Measurements from ENCODE around the gene CCSER2.

The CCSER2 gene

DNA sequence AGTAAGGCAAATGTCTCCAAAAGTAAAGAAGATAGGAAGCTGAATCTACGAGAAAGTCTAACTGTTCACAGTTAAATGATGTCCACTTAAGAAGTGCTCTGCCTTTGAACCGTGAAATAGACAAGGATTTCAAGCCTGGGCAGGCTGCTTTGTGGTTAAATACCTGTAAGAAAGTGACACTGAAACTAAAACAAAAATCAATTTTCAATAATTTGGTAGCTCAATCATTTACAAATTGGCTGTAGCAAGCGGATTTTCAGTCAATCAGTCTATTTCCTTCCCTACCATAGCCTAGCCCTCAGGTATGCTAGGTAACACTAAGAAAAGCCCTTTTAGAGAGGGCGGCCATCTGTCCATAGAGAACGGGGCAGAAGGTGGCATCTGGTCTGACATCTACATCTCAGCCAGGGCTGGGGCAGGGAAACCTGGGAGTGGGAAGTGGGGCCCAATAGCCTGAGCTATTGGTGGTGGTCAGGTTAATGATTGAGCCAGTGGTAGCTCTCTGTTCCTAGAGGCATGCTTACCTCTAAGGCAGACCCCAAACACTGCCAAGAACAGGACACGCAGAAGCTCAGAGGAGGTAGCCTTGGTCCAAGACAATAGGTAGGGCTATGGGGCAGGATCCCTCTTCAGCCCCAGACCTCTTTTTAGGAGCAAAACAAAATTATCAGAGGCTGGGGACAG is 223.2 kb downstream of the CCSER2 start:
- DNase-seq: no peak

DNA sequence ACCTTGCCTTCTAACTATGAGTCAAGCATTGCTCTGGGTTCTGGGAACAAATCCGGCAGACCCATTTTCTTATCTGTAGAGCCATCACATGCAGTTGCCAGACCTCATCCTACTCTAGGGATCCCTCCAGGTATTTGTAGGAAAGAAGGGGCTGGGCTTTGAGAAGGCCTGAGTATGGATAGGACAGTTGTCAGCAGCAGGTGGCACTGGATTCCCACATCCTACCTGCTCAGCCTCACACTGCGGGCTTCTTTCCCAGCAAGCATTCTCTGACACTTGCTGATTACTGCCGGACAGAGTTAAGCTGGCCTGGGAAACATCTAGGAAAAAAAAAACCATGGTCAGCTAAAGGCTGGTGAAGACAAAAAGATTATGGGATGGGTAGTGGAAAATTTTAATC is 224.1 kb downstream of the CCSER2 start:
- no peak for DNase-seq

DNA sequence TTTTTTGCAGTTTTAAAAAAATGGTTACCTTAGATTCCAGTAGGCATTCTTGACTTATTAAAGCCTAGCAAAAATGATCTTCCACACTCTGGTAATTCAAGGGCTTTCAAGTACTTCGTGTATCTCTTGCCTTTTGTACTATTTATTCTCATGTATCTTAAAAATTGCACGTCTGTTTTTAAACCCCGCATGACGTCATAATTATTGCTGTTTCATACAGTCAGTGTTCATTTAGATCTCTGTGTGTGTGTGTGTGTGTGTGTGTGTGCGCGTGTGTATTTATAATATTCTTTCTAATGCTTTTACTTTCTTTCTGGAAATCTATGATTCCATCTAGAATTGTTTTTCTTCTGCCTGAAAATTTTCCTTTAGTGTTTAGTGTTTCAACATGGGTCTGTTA is 234.2 kb downstream of the CCSER2 start:
- no peak for DNase-seq

DNA sequence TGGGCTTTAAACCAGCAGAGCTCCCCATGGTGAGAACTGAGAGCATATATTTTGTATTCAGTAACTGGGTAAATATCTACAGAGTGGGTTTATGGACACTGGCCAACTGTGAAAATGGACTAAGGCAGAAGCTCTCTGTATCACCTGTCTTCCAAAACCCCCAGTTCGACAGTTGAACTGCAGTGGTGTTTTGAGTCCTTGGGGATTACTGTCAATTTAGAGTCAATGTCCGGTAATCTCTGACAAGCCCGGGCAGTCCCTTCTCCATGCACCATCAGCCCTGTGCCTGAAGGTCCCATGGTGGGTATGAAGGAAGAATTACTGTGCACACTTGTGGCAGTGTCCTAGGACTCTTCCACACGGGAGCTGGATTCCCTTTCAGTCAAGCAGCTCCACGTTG is 235.0 kb downstream of the CCSER2 start:
- DNase-seq: no peak

DNA sequence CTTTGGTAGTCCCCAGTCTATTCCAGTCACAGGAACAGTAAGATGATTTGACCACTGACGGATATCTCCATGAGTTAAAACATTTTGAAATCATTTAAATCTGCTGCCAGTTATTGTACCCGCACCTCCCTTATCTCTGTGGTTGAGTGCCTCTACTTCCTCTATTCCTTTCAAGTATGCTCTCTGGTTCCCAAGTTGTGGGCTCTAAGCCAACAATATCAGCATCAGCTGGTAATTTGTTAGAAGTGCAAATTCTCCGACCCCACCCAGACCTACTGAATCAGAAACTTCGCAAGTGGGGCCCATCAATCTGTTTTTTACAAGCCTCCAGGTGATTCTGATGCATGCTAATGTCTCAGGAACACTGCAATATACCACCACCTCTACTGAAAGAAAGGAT is 235.5 kb downstream of the CCSER2 start:
- no peak for DNase-seq

DNA sequence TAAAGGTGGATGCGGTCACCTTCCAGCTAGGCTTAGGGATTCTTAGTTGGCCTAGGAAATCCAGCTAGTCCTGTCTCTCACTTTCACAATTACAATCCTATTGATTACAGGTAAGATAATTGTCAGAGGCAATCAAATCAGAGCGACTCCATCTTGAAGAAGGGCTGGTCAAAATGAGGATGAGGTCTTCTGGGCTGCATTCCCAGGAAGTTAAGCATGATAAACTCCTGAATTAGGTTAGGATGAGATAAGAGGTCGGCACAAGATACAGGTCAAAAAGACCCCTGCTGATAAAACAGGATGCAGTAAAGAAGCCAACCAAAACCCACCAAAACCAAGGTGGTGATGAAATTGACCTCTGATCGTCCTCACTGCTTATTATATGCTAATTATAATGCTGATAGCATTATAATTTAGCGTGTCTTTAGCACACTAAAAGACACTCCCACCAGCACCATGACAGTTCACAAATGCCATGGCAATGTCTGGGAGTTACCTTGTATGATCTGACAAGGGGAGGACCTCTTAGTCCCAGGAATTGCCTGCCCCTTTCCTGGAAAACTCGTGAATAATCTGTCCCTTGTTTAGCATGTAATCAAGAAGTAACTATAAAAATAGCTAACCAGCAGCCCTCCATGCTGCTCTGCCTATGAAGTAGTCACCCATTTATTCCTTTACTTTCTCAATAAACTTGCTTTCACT is 237.6 kb downstream of the CCSER2 start:
- no peak for DNase-seq

DNA sequence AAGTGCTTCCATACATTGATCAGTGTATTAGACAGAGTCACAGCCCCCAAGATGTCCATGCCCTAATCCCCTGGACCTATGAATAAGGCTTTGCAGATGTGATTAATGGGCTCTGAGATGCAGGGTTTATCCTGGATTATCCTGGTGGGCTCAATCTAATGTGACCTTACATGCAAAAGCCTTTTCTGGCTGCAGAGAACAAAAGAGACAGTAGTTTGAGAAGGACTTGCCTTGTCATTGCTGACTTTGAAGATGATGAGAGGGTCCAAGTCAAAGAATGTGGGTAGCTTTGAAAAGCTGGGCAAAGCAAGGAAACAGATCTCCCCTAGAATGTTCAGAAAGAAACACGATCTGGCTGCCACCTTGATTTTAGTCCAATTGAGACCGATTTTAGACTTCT is 238.7 kb downstream of the CCSER2 start:
- DNase-seq: no peak

Measured in suppressor macrophage (primary cell).